G401 (cell line): ENCODE results near the gene GPR33. TPM values are rescaled to one million over a fixed set of nuclear protein-coding genes. Genes with fewer than 3 reads are reported as not detected.
"Not testable (repeated sequence)": the region's sequence is repeated elsewhere in the genome, so short reads cannot be mapped to it uniquely, and the experiment has no call there.

Experiments
- DNase-seq: peaks from one replicate; pipeline ENCODE4 v3.0.0-alpha.2; 2015; ENCODE audit warnings: low spot score
- in situ Hi-C: cut with HindIII; loops from 2 replicates; pipeline ENCODE4 v1.10.0; 2016; ENCODE audit warnings: low sequenced_read_pairs, mixed read lengths
- total RNA-seq: library from RNA; depleted of rRNA; stranded (reverse); fragments of >200 nt; shearing (Covaris generic); gene quantifications from 2 replicates; pipeline ENCODE4 v1.2.3, GENCODE V29; 2014

Gene GPR33
- total RNA-seq, 1 experiment from 2014 or later = not detected

GRCh38 chr14:31466554-31466953 lies 21.3 kb downstream of the GPR33 start:
- in situ Hi-C loops = no loop called here
- DNase-seq = no peak

GRCh38 chr14:31465111-31465510 lies 22.7 kb downstream of the GPR33 start:
- no peak for DNase-seq
- in situ Hi-C loops = no loop called here

- DNase-seq, in situ Hi-C loops: not testable (repeated sequence)
Observed at GRCh38 chr14:31462450-31462849, 25.4 kb downstream of the GPR33 start.

- no peak for DNase-seq
- in situ Hi-C loops = no loop called here
Observed at GRCh38 chr14:31461545-31461944, 26.3 kb downstream of the GPR33 start.

GRCh38 chr14:31457665-31458659 lies 29.9 kb downstream of the GPR33 start:
- in situ Hi-C loops = no loop called here
- peak; percentile 12 for DNase-seq

- in situ Hi-C loops = no loop called here
- DNase-seq = peak; percentile 97
Observed at GRCh38 chr14:31456841-31457664, 30.8 kb downstream of the GPR33 start, which contains the start of gene DTD2. Gene DTD2, minus strand, starts transcription at chr14:31457506. Its CDS starts 113 bp downstream, at chr14:31457393.

GRCh38 chr14:31449971-31450610 lies 37.7 kb downstream of the GPR33 start:
- in situ Hi-C loops = no loop called here
- peak; percentile 69 for DNase-seq

- no peak for DNase-seq
Observed at GRCh38 chr14:31449136-31449535, 38.7 kb downstream of the GPR33 start.

GRCh38 chr14:31445703-31446102 lies 42.1 kb downstream of the GPR33 start:
- DNase-seq = no peak
- in situ Hi-C loops = no loop called here

More at GRCh38 chr14:31449136-31449535, 38.7 kb downstream of the GPR33 start:
- in situ Hi-C loops = no loop called here

GRCh38 chr14:31442284-31442683 lies 45.6 kb downstream of the GPR33 start:
- no peak for DNase-seq
- in situ Hi-C loops = no loop called here

- DNase-seq = no peak
- in situ Hi-C loops = no loop called here
Observed at GRCh38 chr14:31441273-31442111, 46.3 kb downstream of the GPR33 start.

- no peak for DNase-seq
- in situ Hi-C loops = no loop called here
Observed at GRCh38 chr14:31440280-31440679, 47.6 kb downstream of the GPR33 start.

GRCh38 chr14:31439561-31439960 lies 48.3 kb downstream of the GPR33 start:
- no peak for DNase-seq
- in situ Hi-C loops = no loop called here

GRCh38 chr14:31437045-31437691 lies 50.7 kb downstream of the GPR33 start:
- DNase-seq, in situ Hi-C loops: not testable (repeated sequence)

GRCh38 chr14:31435276-31435675 lies 52.6 kb downstream of the GPR33 start:
- peak; percentile 77 for DNase-seq
- in situ Hi-C loops = no loop called here
